ENCODE results near the gene TMEM240.

Gene TMEM240

DNA sequence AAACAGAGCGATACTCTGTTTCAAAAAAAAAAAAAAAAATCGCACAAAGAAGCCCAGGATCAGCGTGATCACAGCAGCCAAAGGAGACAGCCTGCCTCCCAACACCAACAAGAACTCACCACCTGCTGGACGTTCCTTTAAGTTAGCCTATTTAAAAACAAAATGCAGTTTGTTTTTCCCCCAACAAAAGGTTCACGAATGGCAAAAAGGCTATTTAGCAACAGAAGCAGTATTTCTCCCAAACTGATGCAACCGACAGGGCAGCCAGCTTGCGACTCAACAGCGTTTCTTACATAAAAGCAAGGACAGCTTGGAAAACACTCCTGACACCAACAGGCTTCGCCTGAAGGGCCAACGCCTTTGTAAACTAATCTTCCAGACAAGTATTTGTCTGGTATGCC lies 27.5 kb upstream of the TMEM240 start:
- Histone ChIP-seq H3K4me3 (IDR thresholded peaks at IDR 0.05; ENCODE audit: insufficient read depth, low read depth, low read length) (no peak overlapping the region), H3K27me3 (ENCODE audit: insufficient read depth, low read depth) (no peaks in the 10 kb centered on the region), H3K9ac (no peak overlapping the region), H2AFZ (ENCODE audit: low read depth) (no peak overlapping the region), H3K79me2 (ENCODE audit: insufficient read depth, low read depth) (peaks cover 100% of the 10 kb centered on the region), H3K4me1 (ENCODE audit: low read depth, poor library complexity, severe bottlenecking) (no peaks in the 10 kb centered on the region), H3K4me2 (no peak overlapping the region), H3K36me3 (ENCODE audit: insufficient read depth) (peaks cover 8% of the 10 kb centered on the region; the same call in 1 of the 2 replicates), H3K27ac (no peak overlapping the region), H4K20me1 (ENCODE audit: insufficient read depth) (peaks cover 28% of the 10 kb centered on the region)
- TF ChIP-seq, protein P1, sequence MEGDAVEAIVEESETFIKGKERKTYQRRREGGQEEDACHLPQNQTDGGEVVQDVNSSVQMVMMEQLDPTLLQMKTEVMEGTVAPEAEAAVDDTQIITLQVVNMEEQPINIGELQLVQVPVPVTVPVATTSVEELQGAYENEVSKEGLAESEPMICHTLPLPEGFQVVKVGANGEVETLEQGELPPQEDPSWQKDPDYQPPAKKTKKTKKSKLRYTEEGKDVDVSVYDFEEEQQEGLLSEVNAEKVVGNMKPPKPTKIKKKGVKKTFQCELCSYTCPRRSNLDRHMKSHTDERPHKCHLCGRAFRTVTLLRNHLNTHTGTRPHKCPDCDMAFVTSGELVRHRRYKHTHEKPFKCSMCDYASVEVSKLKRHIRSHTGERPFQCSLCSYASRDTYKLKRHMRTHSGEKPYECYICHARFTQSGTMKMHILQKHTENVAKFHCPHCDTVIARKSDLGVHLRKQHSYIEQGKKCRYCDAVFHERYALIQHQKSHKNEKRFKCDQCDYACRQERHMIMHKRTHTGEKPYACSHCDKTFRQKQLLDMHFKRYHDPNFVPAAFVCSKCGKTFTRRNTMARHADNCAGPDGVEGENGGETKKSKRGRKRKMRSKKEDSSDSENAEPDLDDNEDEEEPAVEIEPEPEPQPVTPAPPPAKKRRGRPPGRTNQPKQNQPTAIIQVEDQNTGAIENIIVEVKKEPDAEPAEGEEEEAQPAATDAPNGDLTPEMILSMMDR (conservative IDR thresholded peaks at IDR 0.05; ENCODE audit: low read depth, low read length): no peak

DNA sequence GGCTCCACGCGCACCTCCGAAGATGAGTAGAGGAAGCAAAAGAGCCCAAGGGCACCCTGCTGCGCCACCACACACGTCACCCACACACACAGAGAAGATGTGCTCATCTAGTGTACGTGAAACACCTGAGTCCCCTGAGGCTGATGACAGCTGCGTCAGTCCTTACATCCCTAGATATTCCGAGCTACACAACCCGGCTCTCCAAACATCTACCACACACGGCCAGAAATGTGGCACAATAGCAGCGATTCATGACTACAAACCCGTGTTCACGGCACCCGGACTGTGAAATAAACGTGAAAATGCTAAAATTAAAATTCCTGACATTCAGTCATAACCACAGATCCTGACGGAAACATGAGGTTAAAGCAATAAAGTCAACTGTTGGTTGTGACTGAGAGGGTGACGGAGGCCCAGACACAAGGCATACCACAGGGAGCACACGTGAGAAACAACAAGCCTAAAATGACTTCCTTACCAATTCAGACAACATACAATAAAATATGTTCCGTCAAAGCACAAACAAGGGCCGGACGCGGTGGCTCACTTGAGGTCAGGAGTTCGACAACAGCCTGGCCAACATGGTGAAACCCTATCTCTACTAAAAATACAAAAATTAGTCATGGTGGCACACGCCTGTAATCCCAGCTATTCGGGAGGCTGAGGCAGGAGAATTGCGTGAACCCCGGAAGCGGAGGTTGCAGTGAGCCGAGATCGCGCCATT lies 26.9 kb upstream of the TMEM240 start:
- Histone ChIP-seq H3K36me3 (ENCODE audit: insufficient read depth) (peaks cover 8% of the 10 kb centered on the region; the same call in 1 of the 2 replicates), H3K9ac (no peak overlapping the region), H2AFZ (ENCODE audit: low read depth) (no peak overlapping the region), H3K27ac (no peak overlapping the region), H3K4me3 (IDR thresholded peaks at IDR 0.05; ENCODE audit: insufficient read depth, low read depth, low read length) (no peak overlapping the region), H3K79me2 (ENCODE audit: insufficient read depth, low read depth) (peaks cover 99% of the 10 kb centered on the region), H4K20me1 (ENCODE audit: insufficient read depth) (peaks cover 28% of the 10 kb centered on the region), H3K27me3 (ENCODE audit: insufficient read depth, low read depth) (no peaks in the 10 kb centered on the region), H3K4me2 (no peak overlapping the region), H3K4me1 (ENCODE audit: low read depth, poor library complexity, severe bottlenecking) (no peaks in the 10 kb centered on the region)
- TF ChIP-seq, protein P1 (conservative IDR thresholded peaks at IDR 0.05; ENCODE audit: low read depth, low read length): no peak

DNA sequence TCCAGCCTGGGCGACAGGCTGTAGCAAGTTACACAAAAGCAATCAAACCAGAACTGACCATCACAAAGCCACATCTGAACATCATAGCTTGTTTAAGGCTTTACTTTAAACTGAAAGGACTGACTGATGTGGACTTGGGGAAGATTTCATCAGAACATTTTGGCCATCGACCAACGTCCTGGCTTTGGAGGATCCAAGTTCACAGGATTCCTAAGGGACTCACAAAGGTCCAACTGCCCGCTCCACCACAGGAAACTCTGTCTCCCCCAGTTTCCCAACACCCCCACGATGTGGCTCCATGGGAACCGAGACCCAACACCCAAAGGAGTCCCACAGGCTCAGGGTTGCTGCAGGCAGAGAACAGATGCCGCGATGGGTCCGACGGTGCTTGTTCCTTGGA lies 24.9 kb upstream of the TMEM240 start:
- no peak overlapping the region for H3K27ac ChIP-seq

DNA sequence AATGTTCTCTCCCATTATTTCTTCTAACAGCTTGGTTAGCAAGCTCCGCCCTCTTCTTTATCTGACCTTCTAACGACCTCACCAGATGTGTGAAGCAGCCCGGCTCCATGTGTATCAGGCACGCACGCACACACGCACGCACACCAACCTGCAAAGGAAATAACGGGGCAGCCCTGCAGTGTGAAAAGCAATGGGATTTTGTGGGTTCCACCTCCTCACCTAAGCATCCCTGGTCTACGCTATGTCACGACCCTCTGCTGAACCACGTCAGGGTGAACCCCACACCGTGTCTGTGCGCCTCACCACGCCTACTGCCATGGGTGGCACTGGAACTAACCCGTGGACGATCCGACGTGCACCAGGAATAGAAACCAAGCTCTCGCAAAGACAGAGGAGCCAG lies 23.8 kb upstream of the TMEM240 start:
- Histone ChIP-seq H4K20me1 (ENCODE audit: insufficient read depth) (peaks cover 19% of the 10 kb centered on the region), H3K4me2 (no peak overlapping the region), H3K9ac (no peak overlapping the region), H3K4me3 (IDR thresholded peaks at IDR 0.05; ENCODE audit: insufficient read depth, low read depth, low read length) (no peak overlapping the region), H3K27me3 (ENCODE audit: insufficient read depth, low read depth) (no peaks in the 10 kb centered on the region), H3K4me1 (ENCODE audit: low read depth, poor library complexity, severe bottlenecking) (no peaks in the 10 kb centered on the region), H3K36me3 (ENCODE audit: insufficient read depth) (peaks cover 6% of the 10 kb centered on the region; the same call in 1 of the 2 replicates), H3K27ac (no peak overlapping the region), H3K79me2 (ENCODE audit: insufficient read depth, low read depth) (peaks cover 74% of the 10 kb centered on the region), H2AFZ (ENCODE audit: low read depth) (no peak overlapping the region)
- TF ChIP-seq, protein P1 (conservative IDR thresholded peaks at IDR 0.05; ENCODE audit: low read depth, low read length): no peak

More for the DNA sequence above, 24.9 kb upstream of the TMEM240 start:
- TF ChIP-seq, protein P1 (conservative IDR thresholded peaks at IDR 0.05; ENCODE audit: low read depth, low read length): no peak
- peaks cover 85% of the 10 kb centered on the region for H3K79me2 ChIP-seq (ENCODE audit: insufficient read depth, low read depth)
- H3K4me1 ChIP-seq (ENCODE audit: low read depth, poor library complexity, severe bottlenecking): no peaks in the 10 kb centered on the region
- H3K9ac ChIP-seq: no peak overlapping the region
- H3K36me3 ChIP-seq (ENCODE audit: insufficient read depth): peaks cover 6% of the 10 kb centered on the region; the same call in 1 of the 2 replicates
- no peak overlapping the region for H2AFZ ChIP-seq (ENCODE audit: low read depth)
- no peaks in the 10 kb centered on the region for H3K27me3 ChIP-seq (ENCODE audit: insufficient read depth, low read depth)
- no peak overlapping the region for H3K4me3 ChIP-seq (IDR thresholded peaks at IDR 0.05; ENCODE audit: insufficient read depth, low read depth, low read length)
- H4K20me1 ChIP-seq (ENCODE audit: insufficient read depth): peaks cover 27% of the 10 kb centered on the region
- H3K4me2 ChIP-seq: no peak overlapping the region

Data from KMS-11 (cell line).